Stomach (tissue), 9 donors: Measurements from ENCODE around the gene UBLCP1. TPM values are rescaled to one million over a fixed set of nuclear protein-coding genes. Genes with fewer than 3 reads are reported as not detected.
"Not testable (repeated sequence)": the region's sequence is repeated elsewhere in the genome, so short reads cannot be mapped to it uniquely, and the experiment has no call there.

Experiments used
- DNase-seq, 2 donors: peaks; one replicate each; pipeline versions ENCODE4 v3.0.0 to v3.0.0-alpha.2; 2013 to 2019
- H3K27ac ChIP-seq, 5 donors: fragments of 200-600 bp in 4 of 5; sonication (generic) in 4 of 5; one replicate each; pipeline ENCODE4 v1.5.1; 2013 to 2019; ENCODE audit warnings: mild to moderate bottlenecking in 1 of 5, moderate library complexity in 1 of 5
- H3K27me3 ChIP-seq, 3 donors: fragments of 200-600 bp; sonication (generic); one replicate each; pipeline ENCODE4 v1.5.1; 2017 to 2019; ENCODE audit warnings: mixed run types in 1 of 3
- H3K36me3 ChIP-seq, 4 donors: fragments of 200-600 bp; sonication (generic); 1 replicate in 3 of 4; 2 replicates in 1 of 4; pipeline ENCODE4 v1.5.1; 2016 to 2019
- H3K4me1 ChIP-seq, 4 donors: fragments of 200-600 bp; sonication (generic); one replicate each; pipeline ENCODE4 v1.5.1; 2016 to 2019
- H3K4me3 ChIP-seq, 4 donors: fragments of 200-600 bp; sonication (generic) in 3 of 4; one replicate each; pipeline ENCODE4 v1.5.1; 2016 to 2019; ENCODE audit warnings: mild to moderate bottlenecking in 1 of 4
- H3K9me3 ChIP-seq, 4 donors: fragments of 200-600 bp; sonication (generic); one replicate each; pipeline ENCODE4 v1.5.1; 2016 to 2019
- EP300 ChIP-seq: sonication (generic); formaldehyde crosslinking; IDR thresholded peaks from one replicate; pipeline ENCODE4 v1.6.1; 2017; ENCODE audit warnings: antibody characterized with exemption
- POLR2A ChIP-seq, 4 donors: fragments of 450-650 bp; IDR thresholded peaks; one replicate each; pipeline ENCODE4 v1.6.1; 2016; ENCODE audit warnings: antibody characterized with exemption in 4 of 4, control low read depth in 2 of 4, mild to moderate bottlenecking in 1 of 4, moderate library complexity in 1 of 4
- POLR2AphosphoS5 ChIP-seq, 3 donors: sonication (generic); formaldehyde crosslinking; IDR thresholded peaks; one replicate each; pipeline ENCODE4 v1.6.1; 2016; ENCODE audit warnings: antibody characterized with exemption in 3 of 3
- WGBS, 5 donors: extraction: QIAGEN DNeasy Blood & Tissue Kit in 3 of 5; methylation state at CpG; one replicate each; pipeline versions ENCODE4 v1.1.5 to v1.1.7; 2013 to 2018; 5-methylcytosine and 5-hydroxymethylcytosine counted together
- intact Hi-C: fragments of 100-400 bp; cut with DNase I; formaldehyde crosslinking; loops from one replicate; pipeline ENCODE4 v1.15.1; 2023; ENCODE audit warnings: low total_unique reads
- polyA plus RNA-seq, 3 donors: library from polyadenylated mRNA; stranded (reverse); fragments of 200-250 nt; gene quantifications; one replicate each; pipeline ENCODE4 v1.2.3, GENCODE V29; 2013
- total RNA-seq, 5 donors: library from RNA; depleted of rRNA; stranded (reverse); fragments of >200 nt; gene quantifications; one replicate each; pipeline versions ENCODE4 v1.1.0 to v1.2.3, GENCODE V29; 2014 to 2016
- TF ChIP-seq, protein P1 (sequence below), 7 experiments: fragments of 450-650 bp in 4 of 7; fragments of 200-600 bp in 3 of 7; sonication (generic) in 3 of 7; IDR thresholded peaks; one replicate each; pipeline ENCODE4 v1.5.1; 2016 to 2019; ENCODE audit warnings: antibody characterized with exemption in 7 of 7, control low read depth in 2 of 7, mild to moderate bottlenecking in 1 of 7
- donor health status: healthy with polysubstance abuse.
- donor health status: Bipolar disorder and iron deficiency.
- donor health status: healthy.

The UBLCP1 gene
- total and polyA plus RNA-seq, 8 donors = 1.2 to 24.4 (median 16.7) TPM

- Histone ChIP-seq H3K4me3 (no peak overlapping the region), H3K27me3 (no peaks in the 10 kb centered on the region), H3K9me3 (no peaks in the 10 kb centered on the region), H3K4me1 (peaks cover 0 to 5% (median 0%) of the 10 kb centered on the region in 4 donors), H3K27ac (no peak overlapping the region), H3K36me3 (no peaks in the 10 kb centered on the region)
- intact Hi-C loops = no loop called here
- DNase-seq = no peak
- TF ChIP-seq EP300 (no peak), POLR2AphosphoS5 (IDR thresholded peaks at IDR 0.05) (no peak), POLR2A (IDR thresholded peaks at IDR 0.05) (no peak)
- TF ChIP-seq, protein P1, sequence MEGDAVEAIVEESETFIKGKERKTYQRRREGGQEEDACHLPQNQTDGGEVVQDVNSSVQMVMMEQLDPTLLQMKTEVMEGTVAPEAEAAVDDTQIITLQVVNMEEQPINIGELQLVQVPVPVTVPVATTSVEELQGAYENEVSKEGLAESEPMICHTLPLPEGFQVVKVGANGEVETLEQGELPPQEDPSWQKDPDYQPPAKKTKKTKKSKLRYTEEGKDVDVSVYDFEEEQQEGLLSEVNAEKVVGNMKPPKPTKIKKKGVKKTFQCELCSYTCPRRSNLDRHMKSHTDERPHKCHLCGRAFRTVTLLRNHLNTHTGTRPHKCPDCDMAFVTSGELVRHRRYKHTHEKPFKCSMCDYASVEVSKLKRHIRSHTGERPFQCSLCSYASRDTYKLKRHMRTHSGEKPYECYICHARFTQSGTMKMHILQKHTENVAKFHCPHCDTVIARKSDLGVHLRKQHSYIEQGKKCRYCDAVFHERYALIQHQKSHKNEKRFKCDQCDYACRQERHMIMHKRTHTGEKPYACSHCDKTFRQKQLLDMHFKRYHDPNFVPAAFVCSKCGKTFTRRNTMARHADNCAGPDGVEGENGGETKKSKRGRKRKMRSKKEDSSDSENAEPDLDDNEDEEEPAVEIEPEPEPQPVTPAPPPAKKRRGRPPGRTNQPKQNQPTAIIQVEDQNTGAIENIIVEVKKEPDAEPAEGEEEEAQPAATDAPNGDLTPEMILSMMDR (IDR thresholded peaks at IDR 0.05) = no peak
- WGBS, 5 donors = 80 to 92% (median 84%) methylated on average over 3 of the region's 3 CpGs
Observed at GRCh38 chr5:159223469-159223868, 39.6 kb upstream of the UBLCP1 start.

GRCh38 chr5:159224471-159224870 is 38.6 kb upstream of the UBLCP1 start:
- no peak for TF ChIP-seq POLR2A (IDR thresholded peaks at IDR 0.05)
- TF ChIP-seq, protein P1 (IDR thresholded peaks at IDR 0.05) = no peak
- no peak for TF ChIP-seq POLR2AphosphoS5 (IDR thresholded peaks at IDR 0.05)
- TF ChIP-seq EP300 = no peak
- H3K27me3 ChIP-seq = no peaks in the 10 kb centered on the region
- intact Hi-C loops = no loop called here
- H3K27ac ChIP-seq = no peak overlapping the region
- WGBS, 5 donors = 68 to 100% (median 86%) methylated on average over 1 to 2 of the region's 2 CpGs
- H3K36me3 ChIP-seq = no peaks in the 10 kb centered on the region
- no peak for DNase-seq
- no peak overlapping the region for H3K4me3 ChIP-seq
- no peaks in the 10 kb centered on the region for H3K9me3 ChIP-seq
- no peaks in the 10 kb centered on the region for H3K4me1 ChIP-seq

- H3K36me3 ChIP-seq = no peaks in the 10 kb centered on the region
- TF ChIP-seq, protein P1 (IDR thresholded peaks at IDR 0.05) = no peak
- TF ChIP-seq EP300 = no peak
- TF ChIP-seq POLR2AphosphoS5 (IDR thresholded peaks at IDR 0.05) = no peak
- no peak for TF ChIP-seq POLR2A (IDR thresholded peaks at IDR 0.05)
- intact Hi-C loops = no loop called here
- no peak overlapping the region for H3K4me3 ChIP-seq
- no peaks in the 10 kb centered on the region for H3K4me1 ChIP-seq
- no peak overlapping the region for H3K27ac ChIP-seq
- DNase-seq = no peak
- no peaks in the 10 kb centered on the region for H3K27me3 ChIP-seq
- no peaks in the 10 kb centered on the region for H3K9me3 ChIP-seq
Observed at GRCh38 chr5:159226451-159226850, 36.6 kb upstream of the UBLCP1 start.

DNA sequence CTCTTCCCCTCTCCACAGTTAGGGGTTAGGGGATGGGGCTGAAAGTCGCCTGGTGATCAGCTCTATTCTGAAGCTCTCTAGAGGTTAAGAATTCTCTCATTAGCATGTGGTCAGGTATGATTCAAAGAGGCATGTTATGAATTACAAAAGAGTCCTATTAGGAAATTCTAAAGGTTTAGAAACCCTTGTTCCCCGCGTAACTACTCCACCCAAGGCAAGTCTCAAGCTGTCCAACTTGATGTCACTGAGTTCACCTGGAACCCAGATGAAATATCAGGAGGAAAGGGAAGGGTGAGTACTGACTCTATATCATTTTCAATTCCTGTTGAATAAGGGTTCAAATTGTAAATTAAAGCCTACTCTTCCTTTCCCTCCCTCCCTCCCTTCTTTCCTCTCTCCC is 35.6 kb upstream of the UBLCP1 start:
- Histone ChIP-seq H3K27ac (no peak overlapping the region), H3K4me3 (no peak overlapping the region), H3K27me3 (no peaks in the 10 kb centered on the region), H3K36me3 (no peaks in the 10 kb centered on the region), H3K9me3 (no peaks in the 10 kb centered on the region), H3K4me1 (no peaks in the 10 kb centered on the region)
- DNase-seq = no peak
- 66 to 91% (median 80%) methylated on average over 3 of the region's 3 CpGs for WGBS, 5 donors
- intact Hi-C loops = no loop called here
- no peak for TF ChIP-seq EP300

GRCh38 chr5:159228097-159228496 is 35.0 kb upstream of the UBLCP1 start:
- 48 to 87% (median 60%) methylated on average over 5 of the region's 5 CpGs for WGBS, 5 donors
- not testable (repeated sequence) for H3K4me3 ChIP-seq, H3K27ac ChIP-seq

More at GRCh38 chr5:159228097-159228496, 35.0 kb upstream of the UBLCP1 start:
- H3K36me3 ChIP-seq, DNase-seq, H3K9me3 ChIP-seq, intact Hi-C loops, H3K4me1 ChIP-seq, H3K27me3 ChIP-seq: not testable (repeated sequence)
